ENCODE data around the gene HHAT.

The HHAT gene

GRCh38 chr1:210541680-210542358, 213.1 kb downstream of the HHAT start:
- no peak for DNase-seq (ENCODE audit: low read depth in 2 of 2)

DNA sequence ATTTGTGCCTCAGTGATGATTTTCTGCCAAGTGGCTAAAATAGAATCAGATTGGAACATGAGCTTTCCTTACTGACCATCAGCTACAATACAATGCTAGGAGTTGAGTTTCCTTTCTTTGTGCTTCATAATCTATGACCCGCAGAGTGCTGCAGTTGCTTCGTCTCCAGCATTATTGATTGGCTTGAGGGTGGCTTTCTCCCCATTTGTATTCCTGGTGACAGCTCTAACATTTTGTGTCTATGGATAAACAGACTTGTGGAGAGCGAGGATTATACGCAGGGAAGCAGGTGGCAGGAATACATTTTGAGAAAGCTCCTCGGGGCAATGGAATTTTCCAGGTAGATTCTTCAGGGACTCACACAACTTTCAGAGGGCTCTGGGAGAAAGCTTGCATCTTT, 223.2 kb downstream of the HHAT start:
- no peak for DNase-seq (ENCODE audit: low read depth in 2 of 2)

- no peak for DNase-seq (ENCODE audit: low read depth in 2 of 2)
Observed at GRCh38 chr1:210553711-210554110, 225.0 kb downstream of the HHAT start.

GRCh38 chr1:210554382-210554781, 225.7 kb downstream of the HHAT start:
- DNase-seq (ENCODE audit: low read depth in 2 of 2) = no peak

- no peak for DNase-seq (ENCODE audit: low read depth in 2 of 2)
Observed at GRCh38 chr1:210556475-210556874, 227.8 kb downstream of the HHAT start.

- no peak for DNase-seq (ENCODE audit: low read depth in 2 of 2)
Observed at GRCh38 chr1:210557426-210558077, 228.8 kb downstream of the HHAT start.

DNA sequence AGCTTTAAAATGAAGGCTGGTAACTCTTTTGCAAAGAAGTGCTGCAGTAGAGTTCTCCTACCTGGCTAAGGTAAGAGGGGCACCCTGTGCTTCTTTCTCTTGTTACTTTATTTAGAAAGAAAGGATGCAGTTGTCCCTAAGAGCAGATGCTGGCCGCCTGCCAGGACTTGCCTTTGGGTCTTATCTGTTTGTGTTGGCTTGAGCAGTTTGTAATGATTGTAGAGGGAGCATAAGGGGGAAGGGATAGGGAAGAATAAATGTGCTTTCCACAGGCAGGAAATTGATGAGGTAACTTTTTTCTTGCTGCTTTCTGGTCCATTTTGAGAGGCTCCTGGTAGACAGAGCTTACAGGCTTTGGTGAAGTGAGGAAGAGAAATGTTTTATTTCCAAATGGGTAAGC, 229.6 kb downstream of the HHAT start:
- DNase-seq (ENCODE audit: low read depth in 2 of 2) = no peak

DNA sequence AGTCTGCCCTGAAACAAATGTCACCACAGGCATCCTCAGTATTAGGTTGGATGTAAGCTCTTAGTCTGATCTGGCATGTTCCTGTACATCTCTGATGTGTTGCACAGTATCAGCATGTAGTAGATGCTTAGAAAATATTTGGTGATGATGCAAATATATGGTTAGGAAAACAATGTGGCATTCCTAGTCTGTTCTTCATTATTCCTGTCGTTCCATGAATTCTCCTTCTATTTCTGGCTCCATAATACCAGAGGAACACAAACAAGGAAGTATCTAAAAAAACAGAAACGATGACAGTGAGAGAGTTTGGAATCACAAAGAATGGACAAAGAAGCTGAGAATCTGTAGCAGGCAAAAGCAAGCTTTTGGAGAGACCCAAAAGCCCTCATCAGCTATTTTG, 236.6 kb downstream of the HHAT start:
- DNase-seq (ENCODE audit: low read depth in 2 of 2) = no peak

GRCh38 chr1:210568631-210569030, 239.9 kb downstream of the HHAT start:
- DNase-seq (ENCODE audit: low read depth in 2 of 2) = no peak

DNA sequence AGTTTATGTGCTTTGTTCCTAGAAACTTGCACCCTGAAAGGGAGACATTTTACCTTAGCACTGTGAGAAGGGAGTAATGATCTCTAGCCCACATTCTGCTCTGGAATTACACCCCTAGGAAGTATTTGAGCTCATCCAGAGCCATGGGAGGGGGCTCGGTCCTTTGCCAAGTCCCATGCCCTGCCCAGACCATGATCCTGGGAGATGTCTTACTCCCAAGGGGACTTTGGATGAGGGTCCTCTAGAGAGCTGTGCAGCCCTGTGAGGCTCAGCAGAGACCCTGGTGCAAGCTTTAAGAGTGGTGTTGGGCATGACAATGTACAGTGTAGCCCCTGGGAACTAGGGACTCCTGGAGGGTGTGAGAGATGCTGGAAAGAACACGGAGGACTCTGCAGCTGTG, 241.4 kb downstream of the HHAT start:
- no peak for DNase-seq (ENCODE audit: low read depth in 2 of 2)

DNA sequence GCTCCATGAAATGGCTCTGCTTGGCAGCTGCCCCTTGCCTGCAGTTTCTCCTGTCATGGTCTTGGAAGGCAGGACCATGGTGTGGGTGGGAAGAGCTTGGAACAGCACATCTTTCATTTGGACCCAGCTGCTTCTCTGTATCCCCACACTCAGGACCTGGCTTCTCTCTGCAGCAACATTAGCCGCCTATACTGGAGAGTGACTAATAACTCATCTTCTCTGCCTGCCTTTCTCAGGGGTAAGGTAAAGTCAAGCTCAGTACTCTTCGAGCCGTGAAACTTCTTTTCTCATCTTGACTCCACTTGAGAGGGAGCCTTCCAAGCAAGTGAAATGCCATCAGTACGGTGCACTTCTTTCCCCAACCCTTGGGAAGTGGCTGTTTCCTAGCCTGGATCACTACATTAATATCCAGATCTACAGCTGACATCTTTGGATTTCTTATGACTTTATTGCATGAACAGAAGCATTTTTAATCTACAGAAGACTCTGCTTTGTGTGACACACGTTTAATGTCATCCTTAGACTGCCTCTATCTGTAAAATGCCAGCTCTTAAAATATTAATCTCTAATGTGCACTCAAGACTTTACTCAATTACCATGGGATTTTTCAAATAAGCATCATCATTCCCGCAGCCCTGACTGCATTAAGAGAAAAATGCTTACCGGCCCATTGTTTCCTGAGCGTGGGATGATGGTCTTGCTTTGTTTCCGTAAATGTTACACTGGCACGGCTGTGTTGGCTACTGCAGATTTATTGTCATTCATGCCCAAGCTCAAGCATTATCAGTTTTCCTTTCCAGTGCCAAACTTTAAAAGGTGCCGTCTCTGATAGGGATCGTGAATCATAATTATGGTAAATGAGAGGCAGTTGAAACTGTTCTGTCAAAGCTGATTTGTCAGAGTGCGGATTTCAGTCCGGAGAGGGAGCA, 242.9 kb downstream of the HHAT start:
- no peak for DNase-seq (ENCODE audit: low read depth in 2 of 2)

DNA sequence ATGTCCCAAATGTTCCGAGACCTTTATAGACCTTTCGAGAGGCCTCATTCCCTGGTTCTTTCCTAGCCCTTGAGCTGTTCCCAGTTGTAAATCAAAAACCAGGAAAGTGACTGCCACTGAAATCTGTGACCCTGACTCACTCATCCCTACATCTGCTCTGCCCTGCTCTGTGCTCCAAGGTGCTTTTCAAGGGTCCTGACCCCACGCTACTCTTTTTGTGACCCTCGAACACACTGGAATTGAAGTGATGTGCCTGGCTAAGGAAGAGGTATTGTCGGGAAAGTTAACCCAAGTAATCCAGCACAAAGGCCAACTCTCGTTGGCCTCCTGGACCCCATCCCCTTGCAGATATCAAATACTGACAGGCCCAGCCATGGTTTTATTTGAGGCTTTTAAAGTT, 244.4 kb downstream of the HHAT start:
- DNase-seq (ENCODE audit: low read depth in 2 of 2) = no peak

- DNase-seq (ENCODE audit: low read depth in 2 of 2) = no peak
Observed at GRCh38 chr1:210582205-210582970, 253.7 kb downstream of the HHAT start.

GRCh38 chr1:210584439-210585113, 255.9 kb downstream of the HHAT start:
- DNase-seq (ENCODE audit: low read depth in 2 of 2) = peak; percentile 23 to 56

- no peak for DNase-seq (ENCODE audit: low read depth in 2 of 2)
Observed at GRCh38 chr1:210586771-210587170, 258.1 kb downstream of the HHAT start.

GRCh38 chr1:210587566-210587965, 258.9 kb downstream of the HHAT start:
- no peak for DNase-seq (ENCODE audit: low read depth in 2 of 2)

GRCh38 chr1:210588357-210588756, 259.7 kb downstream of the HHAT start:
- DNase-seq (ENCODE audit: low read depth in 2 of 2) = no peak

DNA sequence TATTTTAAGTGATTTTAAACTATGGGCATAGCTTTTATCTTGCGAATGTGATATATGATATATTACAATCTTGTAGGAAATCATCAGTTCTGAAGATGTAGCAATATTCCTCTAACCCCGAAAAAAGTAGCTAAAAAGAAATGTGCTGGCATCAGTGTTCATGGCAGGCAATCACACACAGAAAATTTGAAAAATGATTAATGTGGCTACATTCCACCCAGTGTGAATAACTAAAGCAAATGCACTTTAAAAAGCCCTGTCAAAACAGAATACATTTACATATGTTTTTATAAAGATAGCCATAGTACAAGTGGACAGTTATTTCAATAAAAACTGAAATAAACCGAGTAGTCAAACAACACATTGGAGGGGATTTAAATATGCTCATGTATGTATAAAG, 260.2 kb downstream of the HHAT start:
- no peak for DNase-seq (ENCODE audit: low read depth in 2 of 2)

- DNase-seq (ENCODE audit: low read depth in 2 of 2) = no peak
Observed at GRCh38 chr1:210591214-210591613, 262.5 kb downstream of the HHAT start.

- DNase-seq (ENCODE audit: low read depth in 2 of 2) = no peak
Observed at GRCh38 chr1:210594605-210595004, 265.9 kb downstream of the HHAT start.

- DNase-seq (ENCODE audit: low read depth in 2 of 2) = no peak
Observed at GRCh38 chr1:210596641-210597040, 267.9 kb downstream of the HHAT start.
